ENCODE results near the gene RALGAPB.
"Not testable (repeated sequence)": the region's sequence is repeated elsewhere in the genome, so short reads cannot be mapped to it uniquely, and the experiment has no call there.

RALGAPB gene

GRCh38 chr20:38430679-38431325, 41.8 kb upstream of the RALGAPB start:
- WGBS, result 95% methylated on average over 8 of the region's 8 CpGs
- H2BK5ac ChIP-seq (ENCODE audit: low read depth, low read length, poor library complexity, severe bottlenecking), result no peak overlapping the region
- H3K18ac ChIP-seq (ENCODE audit: low read depth in 1 of 2, low read length in 2 of 2), result no peak overlapping the region
- H3K14ac ChIP-seq (ENCODE audit: low read length in 2 of 2), result no peak overlapping the region
- peaks cover 12% of the 10 kb centered on the region for H3K79me1 ChIP-seq (replicated peaks; ENCODE audit: low read length, poor library complexity, severe bottlenecking)
- H4K91ac ChIP-seq (ENCODE audit: low read length), result no peak overlapping the region
- no peak for DNase-seq
- no peak overlapping the region for H2BK120ac ChIP-seq (ENCODE audit: low read depth, low read length)
- H3K9ac ChIP-seq (ENCODE audit: low read length), result no peak overlapping the region
- H3K36me3 ChIP-seq (ENCODE audit: control insufficient read depth in 1 of 2, insufficient read depth in 2 of 2, low read depth in 1 of 2, low read length in 2 of 2), result peaks cover 76% of the 10 kb centered on the region in 2 experiments
- no peak overlapping the region for H2BK12ac ChIP-seq (ENCODE audit: low read length in 2 of 2)
- H2BK15ac ChIP-seq (ENCODE audit: low read depth, poor library complexity, severe bottlenecking), result no peak overlapping the region
- H3K27ac ChIP-seq (ENCODE audit: low read length, poor library complexity, severe bottlenecking), result no peak overlapping the region
- H4K8ac ChIP-seq (ENCODE audit: low read length), result no peak overlapping the region
- no peaks in the 10 kb centered on the region for H3K27me3 ChIP-seq (ENCODE audit: control insufficient read depth in 1 of 2, insufficient read depth in 1 of 2, low read length in 2 of 2)
- no peak overlapping the region for H3K23ac ChIP-seq (ENCODE audit: low read length in 2 of 2)
- H2AK5ac ChIP-seq (ENCODE audit: low read length, severe bottlenecking), result no peak overlapping the region
- H3K4ac ChIP-seq (ENCODE audit: low read depth in 1 of 2, low read length in 2 of 2), result no peak overlapping the region
- H3K4me2 ChIP-seq (ENCODE audit: low read length, poor library complexity, severe bottlenecking), result no peak overlapping the region
- H3K4me3 ChIP-seq (ENCODE audit: insufficient read depth in 1 of 2, low read depth in 1 of 2, low read length in 2 of 2), result no peak overlapping the region
- H3K9me3 ChIP-seq (ENCODE audit: control insufficient read depth, low read length), result no peaks in the 10 kb centered on the region
- peaks cover 35% of the 10 kb centered on the region for H3K4me1 ChIP-seq (ENCODE audit: control insufficient read depth, insufficient read depth, low read depth, low read length)
- no peak overlapping the region for H2AFZ ChIP-seq (ENCODE audit: low read depth, low read length)

DNA sequence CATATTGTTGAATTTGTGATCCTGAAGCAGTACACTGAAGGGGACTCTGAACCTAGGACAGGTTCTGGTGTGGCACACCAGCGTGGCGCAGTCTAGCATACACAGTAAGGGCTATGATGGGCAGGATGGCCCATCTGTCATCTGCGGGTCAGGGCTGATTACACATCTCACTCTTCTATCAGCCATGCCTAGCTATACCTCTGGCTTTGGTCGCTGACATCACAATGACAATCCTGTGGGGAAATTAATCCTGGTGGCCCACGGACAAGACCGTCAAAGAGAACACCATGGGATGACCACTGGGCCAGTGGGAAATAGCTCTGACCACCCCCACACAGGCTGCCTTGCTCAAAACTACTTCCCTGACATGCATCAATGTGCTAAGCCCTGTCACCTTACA, 40.4 kb upstream of the RALGAPB start:
- Histone ChIP-seq H3K4me2 (ENCODE audit: low read length, poor library complexity, severe bottlenecking) (no peak overlapping the region), H2BK5ac (ENCODE audit: low read depth, low read length, poor library complexity, severe bottlenecking) (no peak overlapping the region), H3K9me3 (ENCODE audit: control insufficient read depth, low read length) (no peaks in the 10 kb centered on the region), H2BK12ac (ENCODE audit: low read length in 2 of 2) (no peak overlapping the region), H3K4ac (ENCODE audit: low read depth in 1 of 2, low read length in 2 of 2) (no peak overlapping the region), H4K91ac (ENCODE audit: low read length) (no peak overlapping the region), H3K23ac (ENCODE audit: low read length in 2 of 2) (peak overlapping the region in 1 of 2 experiments; percentile 57), H3K36me3 (ENCODE audit: control insufficient read depth in 1 of 2, insufficient read depth in 2 of 2, low read depth in 1 of 2, low read length in 2 of 2) (peaks cover 63 to 64% of the 10 kb centered on the region in 2 experiments), H3K14ac (ENCODE audit: low read length in 2 of 2) (no peak overlapping the region), H2BK120ac (ENCODE audit: low read depth, low read length) (no peak overlapping the region), H3K27me3 (ENCODE audit: control insufficient read depth in 1 of 2, insufficient read depth in 1 of 2, low read length in 2 of 2) (no peaks in the 10 kb centered on the region), H4K8ac (ENCODE audit: low read length) (no peak overlapping the region), H3K4me3 (ENCODE audit: insufficient read depth in 1 of 2, low read depth in 1 of 2, low read length in 2 of 2) (no peak overlapping the region), H2AFZ (ENCODE audit: low read depth, low read length) (no peak overlapping the region), H3K9ac (ENCODE audit: low read length) (no peak overlapping the region), H3K18ac (ENCODE audit: low read depth in 1 of 2, low read length in 2 of 2) (no peak overlapping the region), H2AK5ac (ENCODE audit: low read length, severe bottlenecking) (no peak overlapping the region), H2BK15ac (ENCODE audit: low read depth, poor library complexity, severe bottlenecking) (no peak overlapping the region), H3K4me1 (ENCODE audit: control insufficient read depth, insufficient read depth, low read depth, low read length) (peaks cover 26% of the 10 kb centered on the region), H3K27ac (ENCODE audit: low read length, poor library complexity, severe bottlenecking) (no peak overlapping the region), H3K79me1 (replicated peaks; ENCODE audit: low read length, poor library complexity, severe bottlenecking) (peaks cover 10% of the 10 kb centered on the region)
- no peak for DNase-seq
- 98% methylated on average over 6 of the region's 6 CpGs for WGBS

GRCh38 chr20:38432870-38433269, 39.8 kb upstream of the RALGAPB start:
- not testable (repeated sequence) for H3K27me3 ChIP-seq (ENCODE audit: control insufficient read depth in 1 of 2, insufficient read depth in 1 of 2, low read length in 2 of 2); H2BK15ac ChIP-seq (ENCODE audit: low read depth, poor library complexity, severe bottlenecking); H3K4ac ChIP-seq (ENCODE audit: low read depth in 1 of 2, low read length in 2 of 2); DNase-seq; H2AK5ac ChIP-seq (ENCODE audit: low read length, severe bottlenecking); H3K79me1 ChIP-seq (replicated peaks; ENCODE audit: low read length, poor library complexity, severe bottlenecking); H3K9me3 ChIP-seq (ENCODE audit: control insufficient read depth, low read length); H3K9ac ChIP-seq (ENCODE audit: low read length); H2BK12ac ChIP-seq (ENCODE audit: low read length in 2 of 2); H2AFZ ChIP-seq (ENCODE audit: low read depth, low read length); H2BK5ac ChIP-seq (ENCODE audit: low read depth, low read length, poor library complexity, severe bottlenecking); H3K18ac ChIP-seq (ENCODE audit: low read depth in 1 of 2, low read length in 2 of 2); H3K4me2 ChIP-seq (ENCODE audit: low read length, poor library complexity, severe bottlenecking); H3K27ac ChIP-seq (ENCODE audit: low read length, poor library complexity, severe bottlenecking); H3K23ac ChIP-seq (ENCODE audit: low read length in 2 of 2); H2BK120ac ChIP-seq (ENCODE audit: low read depth, low read length); H4K8ac ChIP-seq (ENCODE audit: low read length); H3K14ac ChIP-seq (ENCODE audit: low read length in 2 of 2); H3K4me3 ChIP-seq (ENCODE audit: insufficient read depth in 1 of 2, low read depth in 1 of 2, low read length in 2 of 2); H4K91ac ChIP-seq (ENCODE audit: low read length)
- H3K36me3 ChIP-seq (ENCODE audit: control insufficient read depth in 1 of 2, insufficient read depth in 2 of 2, low read depth in 1 of 2, low read length in 2 of 2), result peaks cover 57 to 58% of the 10 kb centered on the region in 2 experiments
- WGBS, result 100% methylated on average over 4 of the region's 5 CpGs
- peaks cover 23% of the 10 kb centered on the region for H3K4me1 ChIP-seq (ENCODE audit: control insufficient read depth, insufficient read depth, low read depth, low read length)

DNA sequence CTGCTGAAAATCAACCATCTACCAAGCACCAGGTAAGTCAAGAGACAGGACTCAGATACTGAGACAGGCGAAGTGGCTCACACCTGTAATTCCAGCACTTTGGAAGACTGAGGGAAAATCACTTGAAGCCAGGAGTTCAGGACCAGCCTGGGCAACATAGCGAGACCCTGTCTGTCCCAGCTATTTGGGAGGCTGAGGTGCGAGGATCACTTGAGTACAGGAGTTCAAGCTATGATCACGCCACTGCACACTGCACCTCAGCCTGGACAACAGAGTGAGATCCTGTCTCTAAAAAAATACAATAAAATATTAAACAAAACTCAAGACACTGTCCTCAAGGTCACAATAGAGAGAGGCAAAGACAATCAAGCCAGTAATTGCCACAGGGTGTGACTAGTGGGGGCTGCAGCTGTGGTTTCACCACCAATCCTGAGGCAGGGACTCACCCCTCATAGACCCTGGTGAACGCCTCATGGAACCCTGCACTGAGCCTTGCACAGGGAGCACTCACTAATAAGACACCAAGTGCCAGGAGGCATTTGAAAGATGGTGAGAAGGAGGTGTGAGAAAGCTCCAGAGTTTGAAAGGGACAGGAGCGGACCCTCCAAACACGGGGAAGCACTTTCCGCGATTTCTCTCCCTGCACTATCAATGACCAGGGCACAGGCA, 39.2 kb upstream of the RALGAPB start:
- H3K9me3 ChIP-seq (ENCODE audit: control insufficient read depth, low read length), result no peaks in the 10 kb centered on the region
- no peaks in the 10 kb centered on the region for H3K27me3 ChIP-seq (ENCODE audit: control insufficient read depth in 1 of 2, insufficient read depth in 1 of 2, low read length in 2 of 2)
- H3K79me1 ChIP-seq (replicated peaks; ENCODE audit: low read length, poor library complexity, severe bottlenecking), result peaks cover 9% of the 10 kb centered on the region
- H4K91ac ChIP-seq (ENCODE audit: low read length), result no peak overlapping the region
- no peak overlapping the region for H3K23ac ChIP-seq (ENCODE audit: low read length in 2 of 2)
- H2BK5ac ChIP-seq (ENCODE audit: low read depth, low read length, poor library complexity, severe bottlenecking), result no peak overlapping the region
- H3K27ac ChIP-seq (ENCODE audit: low read length, poor library complexity, severe bottlenecking), result no peak overlapping the region
- peak overlapping the region in 1 of 2 experiments; percentile 17 for H3K4ac ChIP-seq (ENCODE audit: low read depth in 1 of 2, low read length in 2 of 2)
- peak overlapping the region; percentile 67 for H3K4me2 ChIP-seq (ENCODE audit: low read length, poor library complexity, severe bottlenecking)
- peaks cover 51 to 53% of the 10 kb centered on the region in 2 experiments for H3K36me3 ChIP-seq (ENCODE audit: control insufficient read depth in 1 of 2, insufficient read depth in 2 of 2, low read depth in 1 of 2, low read length in 2 of 2)
- no peak for DNase-seq
- peaks cover 23% of the 10 kb centered on the region for H3K4me1 ChIP-seq (ENCODE audit: control insufficient read depth, insufficient read depth, low read depth, low read length)
- no peak overlapping the region for H4K8ac ChIP-seq (ENCODE audit: low read length)
- H3K4me3 ChIP-seq (ENCODE audit: insufficient read depth in 1 of 2, low read depth in 1 of 2, low read length in 2 of 2), result peak overlapping the region; percentile 75 to 90
- H2AK5ac ChIP-seq (ENCODE audit: low read length, severe bottlenecking), result no peak overlapping the region
- no peak overlapping the region for H3K18ac ChIP-seq (ENCODE audit: low read depth in 1 of 2, low read length in 2 of 2)
- H3K9ac ChIP-seq (ENCODE audit: low read length), result peak overlapping the region; percentile 96
- WGBS, result 90% methylated on average over 8 of the region's 9 CpGs
- H2BK12ac ChIP-seq (ENCODE audit: low read length in 2 of 2), result no peak overlapping the region
- no peak overlapping the region for H2AFZ ChIP-seq (ENCODE audit: low read depth, low read length)
- no peak overlapping the region for H2BK15ac ChIP-seq (ENCODE audit: low read depth, poor library complexity, severe bottlenecking)
- H2BK120ac ChIP-seq (ENCODE audit: low read depth, low read length), result no peak overlapping the region
- H3K14ac ChIP-seq (ENCODE audit: low read length in 2 of 2), result no peak overlapping the region
